HS-27A (cell line): ENCODE data around the gene AP1S1.
"Not testable (repeated sequence)": the region's sequence is repeated elsewhere in the genome, so short reads cannot be mapped to it uniquely, and the experiment has no call there.

Experiments used
- DNase-seq: peaks from one replicate; pipeline ENCODE4 v3.0.0-alpha.2; 2012; ENCODE audit warnings: low read depth, missing footprints

The AP1S1 gene

GRCh38 chr7:101171442-101171837 lies 17.2 kb downstream of the AP1S1 start:
- no peak for DNase-seq

GRCh38 chr7:101172005-101172853 lies 18.0 kb downstream of the AP1S1 start:
- no peak for DNase-seq

GRCh38 chr7:101172854-101173751 lies 18.8 kb downstream of the AP1S1 start:
- no peak for DNase-seq

- no peak for DNase-seq
Measured at GRCh38 chr7:101173752-101174244, 19.5 kb downstream of the AP1S1 start.

- DNase-seq, result no peak
Measured at GRCh38 chr7:101174322-101174854, 20.1 kb downstream of the AP1S1 start.

- DNase-seq, result no peak
Measured at GRCh38 chr7:101175664-101176063, 21.4 kb downstream of the AP1S1 start.

- DNase-seq, result no peak
Measured at GRCh38 chr7:101177644-101178043, 23.4 kb downstream of the AP1S1 start.

GRCh38 chr7:101179117-101179516 lies 24.8 kb downstream of the AP1S1 start:
- no peak for DNase-seq

GRCh38 chr7:101179713-101180112 lies 25.4 kb downstream of the AP1S1 start:
- DNase-seq, result no peak

- no peak for DNase-seq
Measured at GRCh38 chr7:101180130-101180755, 26.0 kb downstream of the AP1S1 start, which contains the start of gene NAT16. Gene NAT16, minus strand, starts transcription at chr7:101180293. Its CDS starts 5,486 bp downstream, at chr7:101174807.

GRCh38 chr7:101185258-101185839 lies 31.1 kb downstream of the AP1S1 start:
- no peak for DNase-seq

- no peak for DNase-seq
Measured at GRCh38 chr7:101186194-101186593, 31.9 kb downstream of the AP1S1 start.

GRCh38 chr7:101186844-101187428 lies 32.7 kb downstream of the AP1S1 start:
- no peak for DNase-seq

- no peak for DNase-seq
Measured at GRCh38 chr7:101189109-101189508, 34.8 kb downstream of the AP1S1 start.

- no peak for DNase-seq
Measured at GRCh38 chr7:101195884-101196283, 41.6 kb downstream of the AP1S1 start.

- DNase-seq, result no peak
Measured at GRCh38 chr7:101197991-101198390, 43.7 kb downstream of the AP1S1 start.

- DNase-seq, result no peak
Measured at GRCh38 chr7:101198476-101198875, 44.2 kb downstream of the AP1S1 start.

GRCh38 chr7:101199522-101199921 lies 45.2 kb downstream of the AP1S1 start:
- not testable (repeated sequence) for DNase-seq

GRCh38 chr7:101200504-101200861 lies 46.2 kb downstream of the AP1S1 start:
- no peak for DNase-seq

GRCh38 chr7:101200862-101201599 lies 46.8 kb downstream of the AP1S1 start, which contains the start of gene MOGAT3:
Gene MOGAT3, minus strand, starts transcription at chr7:101201036. Its CDS starts 182 bp downstream, at chr7:101200854.
- no peak for DNase-seq
